ENCODE measurements around the gene C6orf47. TPM values are rescaled to one million over a fixed set of nuclear protein-coding genes. Genes with fewer than 3 reads are reported as not detected.

C6orf47 gene
- total and polyA plus RNA-seq, 2 of the 8 experiments (the other 6 are each of a cell fraction or from before 2014, with no cell fraction given) = 4.7 to 14.6 TPM

DNA sequence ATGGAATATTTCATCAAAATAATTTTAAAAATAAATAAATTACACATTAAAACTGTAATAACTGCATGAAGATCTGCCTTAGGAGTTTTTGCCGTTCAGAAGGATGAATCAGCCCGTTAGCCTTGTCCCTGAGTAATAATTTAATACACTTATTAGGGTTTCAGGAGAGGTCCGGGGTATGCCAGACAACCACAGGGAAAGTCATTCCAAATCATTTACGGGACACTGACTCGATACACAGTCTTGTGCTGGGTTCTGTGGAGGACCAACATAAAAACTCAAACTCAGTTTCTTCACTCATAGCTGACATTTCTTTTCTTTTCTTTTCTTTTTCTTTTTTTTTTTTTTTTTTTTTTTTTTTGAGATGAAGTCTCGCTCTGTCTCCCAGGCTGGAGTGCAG lies 45.4 kb upstream of the C6orf47 start:
- Histone ChIP-seq H3K18ac (ENCODE audit: extremely low read depth, low read length) (no peak overlapping the region), H3K9me3 (ENCODE audit: insufficient read depth in 2 of 2, low read depth in 1 of 2, low read length in 1 of 2) (no peaks in the 10 kb centered on the region), H2BK120ac (replicated peaks; ENCODE audit: low read depth, low read length) (no peak overlapping the region), H2BK5ac (ENCODE audit: low read depth, low read length) (no peak overlapping the region), H3K36me3 (ENCODE audit: control insufficient read depth in 2 of 4, insufficient read depth in 4 of 4, low read length in 3 of 4) (no peaks in the 10 kb centered on the region; a peak in 1 of 8 replicates), H3K56ac (replicated peaks; ENCODE audit: insufficient read length, low read depth, low read length) (no peak overlapping the region), H4K8ac (ENCODE audit: extremely low read depth, insufficient read depth, low read length) (no peak overlapping the region), H3K79me1 (ENCODE audit: low read depth, low read length) (peaks cover 6% of the 10 kb centered on the region), H2BK15ac (ENCODE audit: low read length) (no peak overlapping the region), H3K23me2 (ENCODE audit: low read depth, low read length) (peaks cover 11% of the 10 kb centered on the region; the same call in 1 of the 2 replicates), H4K91ac (replicated peaks; ENCODE audit: insufficient read length, low read length) (no peak overlapping the region), H2AFZ (ENCODE audit: low read length) (no peak overlapping the region), H3K23ac (ENCODE audit: insufficient read length) (no peak overlapping the region), H3K79me2 (ENCODE audit: control insufficient read depth in 1 of 2, insufficient read depth in 2 of 2, low read length in 2 of 2) (peaks cover 0 to 7% of the 10 kb centered on the region in 2 experiments; a peak in 2 of 4 replicates), H2AK5ac (ENCODE audit: low read depth, low read length) (no peak overlapping the region), H3K4me2 (ENCODE audit: insufficient read depth in 1 of 2, low read depth in 2 of 2, low read length in 2 of 2) (no peak overlapping the region), H3K4me1 (replicated peaks in 1 of 4; ENCODE audit: control insufficient read depth in 3 of 4, insufficient read depth in 4 of 4, low read length in 3 of 4) (peaks cover 2 to 7% (median 4%) of the 10 kb centered on the region in 4 experiments; a peak in 5 of 7 replicates), H2BK12ac (ENCODE audit: low read depth, low read length) (no peak overlapping the region), H3K4ac (replicated peaks; ENCODE audit: insufficient read length, low read depth, low read length) (no peak overlapping the region), H2BK20ac (ENCODE audit: low read length) (no peak overlapping the region), H3K4me3 (ENCODE audit: extremely low read depth in 1 of 4, insufficient read depth in 2 of 4, low read depth in 3 of 4, low read length in 4 of 4) (no peak overlapping the region), H4K20me1 (replicated peaks in 1 of 2; ENCODE audit: control insufficient read depth in 1 of 2, insufficient read depth in 2 of 2, low read length in 2 of 2) (no peaks in the 10 kb centered on the region), H3K9ac (replicated peaks in 1 of 4; ENCODE audit: extremely low read depth in 1 of 4, low read depth in 3 of 4, low read length in 3 of 4) (no peak overlapping the region), H3K27me3 (replicated peaks in 1 of 4; ENCODE audit: control insufficient read depth in 3 of 4, extremely low read depth in 1 of 4, insufficient read depth in 3 of 4, low read length in 3 of 4) (no peaks in the 10 kb centered on the region), H4K5ac (ENCODE audit: insufficient read length, low read depth, low read length) (no peak overlapping the region), H3K27ac (ENCODE audit: low read depth, low read length) (no peak overlapping the region), H3K14ac (ENCODE audit: insufficient read length) (no peak overlapping the region)
- CTCF ChIA-PET (ENCODE audit: partially characterized antibody) = interaction anchor here (1.1 to 1.2 kb wide), 2 partner anchors 16 to 64 kb away, joined by 3 read pairs; no protein-coding TSS in a partner anchor
- FAIRE-seq (no peak), DNase-seq (ENCODE audit: low read depth in 1 of 2, low spot score in 2 of 2) (no peak)
- 91% methylated on average over 5 of the region's 6 CpGs; no CpG with 5 or more reads in 1 of the 2 experiments for WGBS, 2 experiments (ENCODE audit: extremely low coverage in 1 of 2, insufficient coverage in 1 of 2, insufficient read length in 1 of 2, insufficient replicate concordance in 2 of 2, low coverage in 1 of 2, low lambda C conversion rate in 2 of 2, missing lambda C conversion rate in 1 of 2)
- POLR2A ChIA-PET (ENCODE audit: partially characterized antibody) = interaction anchor here (1.1 kb wide), 1 partner anchor 34 kb away, joined by 5 read pairs; the partner anchor contains the start of gene MSH5
- TF ChIP-seq RXRA (IDR thresholded peaks at IDR 0.05; ENCODE audit: insufficient read depth, low read depth, low read length) (no peak), CBX5 (IDR thresholded peaks at IDR 0.05; ENCODE audit: low read depth, low read length) (no peak), ZNF274 (IDR thresholded peaks at IDR 0.05; ENCODE audit: borderline replicate concordance, extremely low read depth, low read length) (no peak), SIN3A (conservative IDR thresholded peaks at IDR 0.05 in 1 of 2, IDR thresholded peaks at IDR 0.05 in 1 of 2; ENCODE audit: low read depth in 1 of 2, low read length in 2 of 2) (no peak), RFX5 (IDR thresholded peaks at IDR 0.05; ENCODE audit: borderline replicate concordance, low read depth, low read length) (no peak), TAF1 (IDR thresholded peaks at IDR 0.05; ENCODE audit: low read depth, low read length) (no peak), TAF7 (optimal IDR thresholded peaks at IDR 0.05; ENCODE audit: borderline replicate concordance, low read depth, low read length) (no peak), SP4 (IDR thresholded peaks at IDR 0.05; ENCODE audit: low read length) (no peak), BACH1 (IDR thresholded peaks at IDR 0.05; ENCODE audit: low read length) (no peak), EP300 (IDR thresholded peaks at IDR 0.05; ENCODE audit: borderline replicate concordance in 1 of 2, low read depth in 2 of 2, low read length in 2 of 2) (no peak)
- TF ChIP-seq, protein P1, sequence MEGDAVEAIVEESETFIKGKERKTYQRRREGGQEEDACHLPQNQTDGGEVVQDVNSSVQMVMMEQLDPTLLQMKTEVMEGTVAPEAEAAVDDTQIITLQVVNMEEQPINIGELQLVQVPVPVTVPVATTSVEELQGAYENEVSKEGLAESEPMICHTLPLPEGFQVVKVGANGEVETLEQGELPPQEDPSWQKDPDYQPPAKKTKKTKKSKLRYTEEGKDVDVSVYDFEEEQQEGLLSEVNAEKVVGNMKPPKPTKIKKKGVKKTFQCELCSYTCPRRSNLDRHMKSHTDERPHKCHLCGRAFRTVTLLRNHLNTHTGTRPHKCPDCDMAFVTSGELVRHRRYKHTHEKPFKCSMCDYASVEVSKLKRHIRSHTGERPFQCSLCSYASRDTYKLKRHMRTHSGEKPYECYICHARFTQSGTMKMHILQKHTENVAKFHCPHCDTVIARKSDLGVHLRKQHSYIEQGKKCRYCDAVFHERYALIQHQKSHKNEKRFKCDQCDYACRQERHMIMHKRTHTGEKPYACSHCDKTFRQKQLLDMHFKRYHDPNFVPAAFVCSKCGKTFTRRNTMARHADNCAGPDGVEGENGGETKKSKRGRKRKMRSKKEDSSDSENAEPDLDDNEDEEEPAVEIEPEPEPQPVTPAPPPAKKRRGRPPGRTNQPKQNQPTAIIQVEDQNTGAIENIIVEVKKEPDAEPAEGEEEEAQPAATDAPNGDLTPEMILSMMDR (IDR thresholded peaks at IDR 0.05; ENCODE audit: control extremely low read depth in 1 of 3, insufficient read depth in 1 of 3, low read depth in 1 of 3, low read length in 3 of 3) = no peak
